Gastroesophageal sphincter (tissue), 3 donors: ENCODE measurements around the gene FLYWCH1.

Experiments used
- CTCF ChIP-seq, 4 experiments: fragments of 200-600 bp in 2 of 4; fragments of 450-650 bp in 2 of 4; sonication (generic) in 1 of 4; IDR thresholded peaks; one replicate each; pipeline ENCODE4 v1.5.1; 2017 to 2019; ENCODE audit warnings: antibody characterized with exemption in 4 of 4, mild to moderate bottlenecking in 2 of 4, moderate library complexity in 2 of 4
- EP300 ChIP-seq: sonication (generic); formaldehyde crosslinking; IDR thresholded peaks from one replicate; pipeline ENCODE4 v1.6.1; 2017; ENCODE audit warnings: antibody characterized with exemption, mild to moderate bottlenecking
- POLR2A ChIP-seq, 2 donors: fragments of 450-650 bp; IDR thresholded peaks; one replicate each; pipeline ENCODE4 v1.6.1; 2017; ENCODE audit warnings: antibody characterized with exemption in 2 of 2, mild to moderate bottlenecking in 2 of 2, moderate library complexity in 1 of 2
- POLR2AphosphoS5 ChIP-seq: sonication (generic); formaldehyde crosslinking; IDR thresholded peaks from one replicate; pipeline ENCODE4 v1.6.1; 2017; ENCODE audit warnings: antibody characterized with exemption

GRCh38 chr16:2928796-2929195 is 17.1 kb downstream of the FLYWCH1 start:
- TF ChIP-seq CTCF (IDR thresholded peaks at IDR 0.05) = no peak
- TF ChIP-seq POLR2AphosphoS5 = no peak
- no peak for TF ChIP-seq EP300
- TF ChIP-seq POLR2A (IDR thresholded peaks at IDR 0.05) = no peak
